ENCODE measurements around the gene LRRC1.

Gene LRRC1

DNA sequence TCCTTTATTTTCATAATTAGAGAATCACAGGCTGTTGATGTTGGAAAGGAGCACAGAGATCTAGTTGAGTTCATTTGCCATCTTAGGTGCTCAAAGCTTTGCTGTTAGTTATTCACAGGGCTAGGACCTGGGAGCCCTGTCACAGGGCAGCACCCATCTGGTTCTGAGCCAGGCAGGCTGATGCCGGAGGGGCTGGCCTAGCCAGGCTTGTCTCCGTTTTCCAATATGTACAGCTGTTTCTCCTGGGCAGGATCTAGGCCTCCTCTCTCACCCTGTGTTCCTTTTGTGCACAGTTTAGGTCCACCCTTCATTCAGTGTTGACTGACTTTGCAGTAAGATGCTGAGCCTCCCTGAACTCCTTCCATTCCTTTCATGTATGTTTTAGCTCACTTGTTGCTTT lies 33.4 kb downstream of the LRRC1 start:
- DNase-seq (ENCODE audit: low read depth, low spot score) = no peak
- no peak overlapping the region for H3K4me3 ChIP-seq (ENCODE audit: low read depth, low read length)
- in situ Hi-C loops (cut with HindIII; ENCODE audit: low sequenced_read_pairs) = no loop called here
- TF ChIP-seq, protein P1, sequence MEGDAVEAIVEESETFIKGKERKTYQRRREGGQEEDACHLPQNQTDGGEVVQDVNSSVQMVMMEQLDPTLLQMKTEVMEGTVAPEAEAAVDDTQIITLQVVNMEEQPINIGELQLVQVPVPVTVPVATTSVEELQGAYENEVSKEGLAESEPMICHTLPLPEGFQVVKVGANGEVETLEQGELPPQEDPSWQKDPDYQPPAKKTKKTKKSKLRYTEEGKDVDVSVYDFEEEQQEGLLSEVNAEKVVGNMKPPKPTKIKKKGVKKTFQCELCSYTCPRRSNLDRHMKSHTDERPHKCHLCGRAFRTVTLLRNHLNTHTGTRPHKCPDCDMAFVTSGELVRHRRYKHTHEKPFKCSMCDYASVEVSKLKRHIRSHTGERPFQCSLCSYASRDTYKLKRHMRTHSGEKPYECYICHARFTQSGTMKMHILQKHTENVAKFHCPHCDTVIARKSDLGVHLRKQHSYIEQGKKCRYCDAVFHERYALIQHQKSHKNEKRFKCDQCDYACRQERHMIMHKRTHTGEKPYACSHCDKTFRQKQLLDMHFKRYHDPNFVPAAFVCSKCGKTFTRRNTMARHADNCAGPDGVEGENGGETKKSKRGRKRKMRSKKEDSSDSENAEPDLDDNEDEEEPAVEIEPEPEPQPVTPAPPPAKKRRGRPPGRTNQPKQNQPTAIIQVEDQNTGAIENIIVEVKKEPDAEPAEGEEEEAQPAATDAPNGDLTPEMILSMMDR (IDR thresholded peaks at IDR 0.05; ENCODE audit: low read depth, low read length) = no peak

- no peak overlapping the region for H3K4me3 ChIP-seq (ENCODE audit: low read depth, low read length)
- in situ Hi-C loops (cut with HindIII; ENCODE audit: low sequenced_read_pairs) = no loop called here
- no peak for DNase-seq (ENCODE audit: low read depth, low spot score)
- TF ChIP-seq, protein P1 (IDR thresholded peaks at IDR 0.05; ENCODE audit: low read depth, low read length) = no peak
Observed at GRCh38 chr6:53828966-53829697, 34.3 kb downstream of the LRRC1 start.

- no peak for DNase-seq (ENCODE audit: low read depth, low spot score)
- H3K4me3 ChIP-seq (ENCODE audit: low read depth, low read length) = no peak overlapping the region
- TF ChIP-seq, protein P1 (IDR thresholded peaks at IDR 0.05; ENCODE audit: low read depth, low read length) = no peak
- in situ Hi-C loops (cut with HindIII; ENCODE audit: low sequenced_read_pairs) = no loop called here
Observed at GRCh38 chr6:53829698-53830221, 35.0 kb downstream of the LRRC1 start.

GRCh38 chr6:53830366-53830765 lies 35.6 kb downstream of the LRRC1 start:
- H3K4me3 ChIP-seq (ENCODE audit: low read depth, low read length) = no peak overlapping the region
- TF ChIP-seq, protein P1 (IDR thresholded peaks at IDR 0.05; ENCODE audit: low read depth, low read length) = no peak
- in situ Hi-C loops (cut with HindIII; ENCODE audit: low sequenced_read_pairs) = no loop called here
- no peak for DNase-seq (ENCODE audit: low read depth, low spot score)

DNA sequence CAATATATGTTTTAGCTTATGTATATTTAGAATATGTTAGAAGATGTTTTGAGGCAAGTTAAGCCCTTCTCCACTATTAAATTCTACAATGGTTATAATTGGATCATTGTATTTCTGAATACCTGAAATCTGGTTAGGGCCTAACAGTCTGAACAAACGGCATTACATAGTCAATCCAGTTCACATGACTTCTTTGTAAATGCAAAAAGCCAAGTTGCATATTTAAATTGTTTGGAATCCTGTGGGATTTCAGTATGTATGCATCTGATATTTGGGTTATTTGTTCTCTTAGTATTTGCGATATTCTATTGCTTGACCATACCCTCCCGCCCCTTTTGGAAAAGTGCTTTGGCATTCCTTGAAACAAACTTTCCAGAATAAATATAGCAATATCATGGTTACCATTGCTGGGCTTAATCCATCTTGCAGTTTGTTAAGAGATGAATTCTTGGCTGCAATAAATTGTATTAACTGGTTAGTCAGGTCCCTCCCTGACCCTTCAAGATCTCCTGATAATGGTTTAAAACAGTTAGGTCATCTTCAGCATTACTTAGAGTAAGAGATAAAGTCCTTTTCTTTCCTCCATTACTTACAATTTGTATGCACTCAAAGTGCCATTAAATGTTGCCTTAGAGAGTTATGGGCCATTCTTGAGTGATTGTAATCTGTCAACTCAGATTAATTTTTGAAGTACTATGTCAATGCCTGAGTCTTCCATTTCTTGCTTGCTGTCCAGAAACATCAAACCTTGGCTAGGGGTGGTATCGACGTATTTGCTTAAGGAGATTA lies 36.5 kb downstream of the LRRC1 start:
- H3K4me3 ChIP-seq (ENCODE audit: low read depth, low read length) = no peak overlapping the region
- DNase-seq (ENCODE audit: low read depth, low spot score) = no peak
- TF ChIP-seq, protein P1 (IDR thresholded peaks at IDR 0.05; ENCODE audit: low read depth, low read length) = no peak
- in situ Hi-C loops (cut with HindIII; ENCODE audit: low sequenced_read_pairs) = no loop called here

DNA sequence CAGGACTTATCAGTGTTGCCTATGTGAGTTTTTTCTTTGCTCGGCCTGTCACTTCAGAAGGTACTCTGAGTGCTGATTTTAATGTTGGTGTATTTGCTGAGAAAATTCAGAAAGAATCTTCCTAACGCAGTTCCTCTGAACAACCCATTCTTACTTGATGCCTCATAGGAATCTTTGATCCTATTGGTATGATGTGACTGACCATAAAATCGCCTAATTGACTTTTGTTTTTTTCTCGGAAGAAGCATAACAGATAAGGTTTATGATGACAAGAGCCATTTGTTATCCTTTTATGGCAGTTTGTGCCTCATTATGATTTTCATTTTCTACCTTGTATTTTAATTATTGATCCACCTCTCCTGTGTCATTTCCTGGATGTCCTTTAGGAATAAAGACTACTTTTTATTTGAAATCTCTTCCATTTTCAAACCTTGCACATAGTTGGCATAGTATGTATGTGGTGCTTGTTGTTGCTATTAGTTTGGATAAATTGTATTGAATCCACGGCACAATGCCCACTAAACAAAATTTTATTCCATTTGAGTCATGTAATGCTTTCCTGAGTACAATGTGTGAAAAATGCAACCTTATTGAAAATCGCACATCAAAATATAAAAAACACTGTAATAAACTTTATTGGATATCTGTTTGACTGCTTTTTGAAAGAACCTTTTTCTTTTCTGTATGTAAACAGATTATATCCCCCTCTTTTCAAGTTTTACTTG lies 37.3 kb downstream of the LRRC1 start:
- in situ Hi-C loops (cut with HindIII; ENCODE audit: low sequenced_read_pairs) = no loop called here
- TF ChIP-seq, protein P1 (IDR thresholded peaks at IDR 0.05; ENCODE audit: low read depth, low read length) = no peak
- no peak overlapping the region for H3K4me3 ChIP-seq (ENCODE audit: low read depth, low read length)
- DNase-seq (ENCODE audit: low read depth, low spot score) = no peak

Measured in astrocyte of the spinal cord (primary cell).